HG02870 (cell line): Measurements from ENCODE around the gene TGM4.

ENCODE experiments used
- ATAC-seq: cut with Tn5 transposase; IDR thresholded peaks from one replicate; pipeline ENCODE4 v1.9.1; 2021; ENCODE audit warnings: mild to moderate bottlenecking, moderate library complexity; ENCODE audit not compliant: unreplicated experiment

TGM4 gene

GRCh38 chr3:44950275-44950734 is 75.9 kb downstream of the TGM4 start:
- no peak for ATAC-seq

GRCh38 chr3:44952689-44953088 is 78.3 kb downstream of the TGM4 start:
- no peak for ATAC-seq

DNA sequence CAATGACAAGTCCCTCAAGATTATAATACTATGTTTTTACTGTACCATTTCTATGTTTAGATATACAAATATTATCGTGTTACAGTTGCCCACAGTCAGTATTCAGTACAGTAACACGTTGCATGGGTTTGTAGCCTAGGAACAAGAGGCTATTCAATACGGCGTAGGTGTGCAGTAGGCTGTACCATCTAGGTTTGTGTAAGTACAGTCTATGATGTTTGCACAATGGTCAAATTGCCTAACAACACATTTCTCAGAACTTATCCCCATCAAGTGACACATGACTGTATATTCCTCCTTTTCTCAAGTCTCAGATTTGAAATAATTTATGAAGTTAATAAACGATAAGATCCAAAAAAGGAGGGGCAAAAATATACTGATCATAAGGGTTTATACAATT is 79.9 kb downstream of the TGM4 start:
- no peak for ATAC-seq

DNA sequence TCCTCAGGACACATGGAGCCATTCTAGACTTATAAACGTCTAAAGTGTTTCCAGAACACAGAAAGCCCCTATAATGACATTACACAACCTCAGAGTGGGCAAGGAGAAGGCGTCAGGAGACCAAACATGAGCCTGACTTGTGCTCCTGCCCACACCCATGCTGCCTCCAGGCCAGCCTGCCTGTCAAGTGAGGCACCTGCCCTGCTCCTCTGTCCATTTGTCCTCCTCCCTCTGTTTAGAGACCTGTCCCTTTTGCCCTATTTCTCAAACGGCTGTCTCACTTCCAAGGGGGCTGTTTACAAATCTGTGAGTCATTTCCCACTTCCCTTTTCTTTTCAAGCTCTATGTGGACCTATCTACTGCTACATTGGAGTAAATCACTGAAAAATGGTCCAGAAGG is 80.6 kb downstream of the TGM4 start:
- ATAC-seq = peak; percentile 79

GRCh38 chr3:44955917-44956316 is 81.5 kb downstream of the TGM4 start:
- no peak for ATAC-seq

GRCh38 chr3:44957986-44958385 is 83.6 kb downstream of the TGM4 start:
- no peak for ATAC-seq

GRCh38 chr3:44958386-44958785 is 84.0 kb downstream of the TGM4 start:
- ATAC-seq = no peak

GRCh38 chr3:44960387-44961026 is 86.1 kb downstream of the TGM4 start:
- peak; percentile 52 for ATAC-seq

GRCh38 chr3:44961888-44962287 is 87.5 kb downstream of the TGM4 start:
- no peak for ATAC-seq

DNA sequence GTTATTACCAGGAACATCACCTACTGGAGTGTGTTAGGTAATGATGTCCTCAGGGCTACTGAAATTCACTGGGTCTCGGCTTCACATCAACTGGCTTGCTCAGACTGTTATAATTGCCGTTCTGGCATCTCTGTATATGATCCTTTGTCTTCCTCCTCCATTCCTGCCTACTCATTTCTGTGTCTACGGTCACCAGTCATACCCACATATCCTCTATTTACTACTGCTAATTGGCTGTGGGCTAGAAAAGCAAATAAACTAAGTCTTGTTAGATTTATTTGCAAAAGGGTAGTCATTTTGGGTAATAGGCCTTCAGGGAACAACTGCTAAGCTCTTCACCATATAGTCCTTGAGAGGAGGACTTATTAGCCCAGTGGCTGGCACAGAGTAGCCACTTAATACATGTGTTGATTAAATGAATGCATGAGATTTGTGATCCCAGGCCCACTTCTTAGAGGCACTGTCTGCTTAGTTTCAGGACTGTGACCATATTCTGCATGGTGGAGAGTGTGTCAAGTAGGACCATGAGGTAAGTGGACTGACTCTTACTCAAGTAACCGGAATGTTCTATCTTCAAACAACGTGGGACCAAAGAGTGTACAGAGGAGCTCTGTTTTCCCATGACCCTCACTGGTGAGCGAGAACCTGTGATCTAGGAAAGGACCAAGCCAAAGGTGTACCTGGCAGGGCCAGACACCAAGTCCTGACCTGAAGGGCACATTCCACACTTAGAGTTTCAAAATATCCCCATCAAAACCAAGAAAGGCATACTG is 88.4 kb downstream of the TGM4 start:
- ATAC-seq = no peak

GRCh38 chr3:44963571-44964325 is 89.3 kb downstream of the TGM4 start:
- no peak for ATAC-seq
